Duodenal mucosa (tissue), 2 donors: Measurements from ENCODE around the gene NRF1.

Experiments used
- H3K27ac ChIP-seq: one replicate; pipeline ENCODE4 v1.7.0; 2013; ENCODE audit warnings: low read depth, low read length
- H3K27me3 ChIP-seq, 2 donors: one replicate each; pipeline ENCODE4 v1.7.0; 2013; ENCODE audit warnings: low read length in 2 of 2, control low read depth in 1 of 2; ENCODE audit not compliant: insufficient read depth in 2 of 2, control insufficient read depth in 1 of 2
- H3K36me3 ChIP-seq, 2 donors: one replicate each; pipeline ENCODE4 v1.7.0; 2013; ENCODE audit warnings: low read length in 2 of 2, control low read depth in 1 of 2; ENCODE audit not compliant: insufficient read depth in 2 of 2, control insufficient read depth in 1 of 2
- H3K4me1 ChIP-seq, 2 donors: one replicate each; pipeline ENCODE4 v1.7.0; 2013; ENCODE audit warnings: low read length in 2 of 2, control low read depth in 1 of 2; ENCODE audit not compliant: insufficient read depth in 2 of 2, control insufficient read depth in 1 of 2
- H3K4me3 ChIP-seq, 2 donors: one replicate each; pipeline ENCODE4 v1.7.0; 2013; ENCODE audit warnings: low read length in 2 of 2, low read depth in 1 of 2
- H3K9ac ChIP-seq, 2 donors: one replicate each; pipeline ENCODE4 v1.7.0; 2013; ENCODE audit warnings: low read length in 2 of 2, low read depth in 1 of 2
- H3K9me3 ChIP-seq, 2 donors: one replicate each; pipeline ENCODE4 v1.7.0; 2013; ENCODE audit warnings: low read length in 2 of 2, control low read depth in 1 of 2; ENCODE audit not compliant: control insufficient read depth in 1 of 2

The NRF1 gene

DNA sequence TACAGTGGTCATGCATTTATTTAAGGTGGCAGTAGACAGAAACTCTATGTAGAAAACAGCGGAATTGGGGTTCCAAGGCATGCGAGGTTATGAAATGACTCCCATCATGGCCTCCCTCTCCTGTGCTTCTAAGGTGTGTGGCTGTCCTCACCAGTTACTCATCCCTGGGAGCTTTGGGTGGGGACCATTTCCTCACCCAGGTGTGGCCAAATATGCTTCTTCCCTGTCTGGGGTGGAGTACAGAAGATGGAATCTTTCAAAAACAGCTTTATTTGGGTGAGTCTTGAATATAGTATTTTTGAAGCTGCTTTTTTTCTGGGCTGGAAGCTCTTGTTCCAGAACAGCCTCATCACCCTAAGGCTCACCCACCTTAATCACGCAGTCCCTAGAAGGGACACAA lies 139.0 kb downstream of the NRF1 start:
- no peaks in the 10 kb centered on the region for H3K4me1 ChIP-seq
- H3K27me3 ChIP-seq = no peaks in the 10 kb centered on the region
- peaks cover 6 to 44% of the 10 kb centered on the region in 2 donors for H3K36me3 ChIP-seq
- H3K27ac ChIP-seq = no peak overlapping the region
- no peak overlapping the region for H3K4me3 ChIP-seq
- H3K9me3 ChIP-seq = no peaks in the 10 kb centered on the region
- no peak overlapping the region for H3K9ac ChIP-seq

GRCh38 chr7:129751916-129752315 lies 140.4 kb downstream of the NRF1 start:
- Histone ChIP-seq H3K27me3 (no peaks in the 10 kb centered on the region), H3K4me3 (no peak overlapping the region), H3K27ac (no peak overlapping the region), H3K36me3 (peaks cover 7 to 45% of the 10 kb centered on the region in 2 donors), H3K9me3 (no peaks in the 10 kb centered on the region), H3K9ac (no peak overlapping the region), H3K4me1 (no peaks in the 10 kb centered on the region)

DNA sequence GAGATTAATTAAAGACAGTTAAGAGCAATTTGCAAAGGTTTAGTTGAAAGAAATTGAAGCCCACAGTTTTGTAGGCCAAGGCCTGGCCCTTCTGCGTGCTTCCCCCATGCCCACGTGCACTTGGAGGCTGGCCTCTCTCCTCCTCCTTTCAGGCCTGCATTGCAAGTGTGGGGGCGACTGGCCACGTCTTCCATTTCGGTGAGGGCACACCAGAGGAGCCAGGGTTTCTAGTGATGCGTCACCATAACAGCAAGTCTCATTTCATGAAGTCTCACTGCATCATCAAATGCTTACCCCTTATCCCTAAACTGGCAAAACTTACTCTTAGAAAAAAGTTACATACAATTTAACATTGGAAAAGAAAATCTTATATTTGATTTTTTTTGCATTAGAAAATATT lies 141.2 kb downstream of the NRF1 start:
- Histone ChIP-seq H3K4me3 (no peak overlapping the region), H3K27me3 (no peaks in the 10 kb centered on the region), H3K9ac (no peak overlapping the region), H3K36me3 (peaks cover 4 to 37% of the 10 kb centered on the region in 2 donors), H3K9me3 (no peaks in the 10 kb centered on the region), H3K27ac (no peak overlapping the region), H3K4me1 (no peaks in the 10 kb centered on the region)

- no peaks in the 10 kb centered on the region for H3K27me3 ChIP-seq
- H3K36me3 ChIP-seq = peaks cover 4 to 36% of the 10 kb centered on the region in 2 donors
- no peak overlapping the region for H3K27ac ChIP-seq
- no peaks in the 10 kb centered on the region for H3K9me3 ChIP-seq
- H3K9ac ChIP-seq = no peak overlapping the region
- H3K4me1 ChIP-seq = no peaks in the 10 kb centered on the region
- H3K4me3 ChIP-seq = no peak overlapping the region
These were observed 142.9 kb downstream of the NRF1 start for GRCh38 chr7:129754406-129754805.

DNA sequence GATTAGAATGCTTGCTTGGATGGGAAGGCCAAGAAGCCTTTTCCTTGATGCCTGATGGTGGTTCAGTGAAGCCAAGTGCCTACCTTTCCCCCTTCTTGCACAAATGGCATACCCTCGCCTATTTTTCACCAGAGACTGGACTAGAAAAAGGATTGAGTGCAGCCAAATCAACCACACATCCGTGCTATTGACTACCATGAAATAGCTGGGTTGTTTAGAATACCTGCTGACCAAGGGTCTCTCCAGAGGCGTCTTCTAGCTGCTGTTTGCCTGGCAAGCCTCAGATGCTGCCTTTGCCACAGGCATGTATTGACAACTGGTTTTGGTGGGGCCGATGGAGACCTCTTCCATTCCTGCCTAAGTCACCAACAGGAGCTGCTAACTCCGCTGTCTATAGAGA lies 146.5 kb downstream of the NRF1 start:
- Histone ChIP-seq H3K36me3 (peaks cover 4 to 21% of the 10 kb centered on the region in 2 donors), H3K27me3 (no peaks in the 10 kb centered on the region), H3K4me1 (no peaks in the 10 kb centered on the region), H3K4me3 (no peak overlapping the region), H3K9me3 (no peaks in the 10 kb centered on the region), H3K9ac (no peak overlapping the region), H3K27ac (no peak overlapping the region)

GRCh38 chr7:129762387-129762969 lies 151.0 kb downstream of the NRF1 start:
- Histone ChIP-seq H3K9me3 (no peaks in the 10 kb centered on the region), H3K27me3 (no peaks in the 10 kb centered on the region), H3K9ac (no peak overlapping the region)

GRCh38 chr7:129764247-129765084 lies 152.9 kb downstream of the NRF1 start:
- Histone ChIP-seq H3K36me3 (no peaks in the 10 kb centered on the region), H3K9ac (no peak overlapping the region), H3K4me1 (no peaks in the 10 kb centered on the region), H3K27me3 (no peaks in the 10 kb centered on the region), H3K27ac (no peak overlapping the region), H3K9me3 (no peaks in the 10 kb centered on the region), H3K4me3 (no peak overlapping the region)

More at GRCh38 chr7:129762387-129762969, 151.0 kb downstream of the NRF1 start:
- Histone ChIP-seq H3K4me1 (no peaks in the 10 kb centered on the region), H3K36me3 (no peaks in the 10 kb centered on the region), H3K4me3 (no peak overlapping the region), H3K27ac (no peak overlapping the region)

- H3K4me3 ChIP-seq = no peak overlapping the region
- H3K4me1 ChIP-seq = no peaks in the 10 kb centered on the region
- no peaks in the 10 kb centered on the region for H3K36me3 ChIP-seq
- H3K27ac ChIP-seq = no peak overlapping the region
- H3K9ac ChIP-seq = no peak overlapping the region
- H3K9me3 ChIP-seq = no peaks in the 10 kb centered on the region
- no peaks in the 10 kb centered on the region for H3K27me3 ChIP-seq
These were observed 153.8 kb downstream of the NRF1 start for GRCh38 chr7:129765352-129765751.

DNA sequence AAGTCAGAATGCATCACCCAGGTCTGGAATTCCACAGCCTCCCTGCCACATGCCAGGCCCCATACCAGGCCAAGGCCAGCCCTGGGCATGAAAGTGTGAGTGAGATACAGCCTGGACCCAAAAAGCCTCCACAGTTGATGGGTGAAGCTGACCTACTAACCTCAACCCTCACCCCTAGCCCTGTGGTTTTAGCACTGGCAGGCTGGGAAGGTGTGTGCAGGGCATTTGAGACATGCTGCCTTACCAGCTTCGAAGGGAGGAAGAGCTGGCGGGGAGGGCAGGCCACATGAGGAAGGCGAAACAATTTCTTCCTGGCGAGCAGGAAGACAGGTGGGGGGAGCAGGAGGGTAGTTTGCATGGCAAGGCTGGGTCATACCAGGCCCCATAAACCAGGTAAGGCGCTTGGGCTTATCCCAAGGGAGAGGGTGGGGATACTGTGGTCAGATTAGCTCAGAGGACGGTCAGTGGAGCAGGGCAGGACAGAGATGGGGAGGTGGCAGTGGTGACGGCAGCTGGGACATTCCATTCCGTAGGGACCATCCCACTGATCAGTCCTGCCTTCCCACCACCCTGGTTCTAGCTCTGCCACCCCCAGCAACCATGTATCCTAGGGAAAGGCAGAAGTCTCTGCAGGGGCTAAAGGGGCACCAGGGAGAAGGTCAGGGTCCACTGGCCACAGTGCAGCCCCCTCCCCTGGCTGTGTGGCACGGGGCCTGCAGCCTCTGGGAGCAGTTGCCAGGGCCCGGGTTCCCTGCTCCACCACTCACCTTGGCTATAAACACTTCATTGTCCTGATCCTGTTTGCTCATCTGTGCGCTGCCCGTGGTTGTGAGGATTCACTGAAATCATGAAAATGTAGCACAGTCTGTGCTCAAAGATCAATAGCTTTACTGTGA lies 155.8 kb downstream of the NRF1 start:
- no peak overlapping the region for H3K4me3 ChIP-seq
- H3K27me3 ChIP-seq = no peaks in the 10 kb centered on the region
- no peaks in the 10 kb centered on the region for H3K36me3 ChIP-seq
- H3K9ac ChIP-seq = no peak overlapping the region
- no peak overlapping the region for H3K27ac ChIP-seq
- H3K4me1 ChIP-seq = no peaks in the 10 kb centered on the region
- no peaks in the 10 kb centered on the region for H3K9me3 ChIP-seq
